GM19025 (cell line): ENCODE data around the gene CHMP3.
"Not testable (repeated sequence)": the region's sequence is repeated elsewhere in the genome, so short reads cannot be mapped to it uniquely, and the experiment has no call there.

Source experiments
- ATAC-seq: cut with Tn5 transposase; IDR thresholded peaks from one replicate; pipeline ENCODE4 v1.9.1; 2021; ENCODE audit warnings: mild to moderate bottlenecking, low read depth, moderate library complexity; ENCODE audit not compliant: unreplicated experiment

Gene CHMP3

DNA sequence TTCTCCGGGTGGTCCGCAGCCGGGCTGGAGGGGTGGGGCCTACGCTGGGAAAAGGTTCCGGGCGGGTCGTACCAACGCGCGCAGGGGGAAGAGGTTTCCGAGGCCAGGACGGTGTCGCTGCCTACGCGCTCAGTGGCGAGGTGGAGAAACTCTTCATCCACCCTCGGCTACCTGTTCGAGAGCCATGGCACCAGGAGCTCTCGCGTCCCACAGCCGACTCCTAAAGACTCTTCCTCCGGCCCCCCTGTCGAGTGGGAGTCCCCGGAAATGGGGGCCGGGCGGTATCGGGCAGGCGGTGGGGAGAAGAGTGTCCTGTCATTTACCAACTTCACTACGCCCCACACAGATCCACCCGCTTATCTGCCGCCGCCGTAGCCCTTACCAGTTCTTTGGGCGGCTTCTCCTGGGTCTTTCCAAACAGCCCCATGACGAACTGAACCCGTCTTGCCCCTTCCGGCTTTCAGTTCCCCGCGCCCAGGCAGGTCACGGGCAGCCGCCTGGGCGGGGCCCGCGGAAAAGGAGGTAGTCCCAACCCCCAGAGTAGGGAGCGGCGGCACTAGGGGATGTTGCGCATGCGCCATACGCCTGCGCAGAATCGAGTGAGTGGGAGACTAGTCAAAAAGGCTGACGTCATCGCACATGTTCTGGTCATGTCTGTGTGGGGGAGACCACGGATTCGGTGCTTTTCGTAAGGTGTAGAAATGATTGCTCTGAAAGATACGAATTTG is at the start of gene CHMP3:
CHMP3 (minus strand) TSS at position 522 of the 728 bp plus-strand sequence; CDS start at position 427, 95 bp downstream.
- ATAC-seq: peak; percentile 90

DNA sequence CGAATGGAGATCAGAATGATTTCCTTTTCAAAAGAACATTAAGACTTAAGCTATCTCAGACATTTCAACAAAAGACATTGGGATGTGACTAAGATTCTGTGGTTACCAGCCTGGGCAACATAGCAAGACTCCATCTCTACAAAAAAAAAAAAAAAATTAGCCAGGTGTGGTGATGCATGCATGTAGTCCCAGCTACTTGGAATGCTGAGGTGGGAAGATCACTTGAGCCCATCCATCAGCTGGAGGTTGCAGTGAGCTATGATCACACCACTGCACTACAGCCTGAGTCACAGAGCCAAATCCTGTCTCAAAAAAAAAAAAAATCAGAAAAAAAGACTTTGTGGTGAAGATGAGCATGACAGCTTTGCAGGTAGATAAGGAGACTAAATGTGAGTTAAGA is 47.6 kb upstream of the CHMP3 start:
- no peak for ATAC-seq

DNA sequence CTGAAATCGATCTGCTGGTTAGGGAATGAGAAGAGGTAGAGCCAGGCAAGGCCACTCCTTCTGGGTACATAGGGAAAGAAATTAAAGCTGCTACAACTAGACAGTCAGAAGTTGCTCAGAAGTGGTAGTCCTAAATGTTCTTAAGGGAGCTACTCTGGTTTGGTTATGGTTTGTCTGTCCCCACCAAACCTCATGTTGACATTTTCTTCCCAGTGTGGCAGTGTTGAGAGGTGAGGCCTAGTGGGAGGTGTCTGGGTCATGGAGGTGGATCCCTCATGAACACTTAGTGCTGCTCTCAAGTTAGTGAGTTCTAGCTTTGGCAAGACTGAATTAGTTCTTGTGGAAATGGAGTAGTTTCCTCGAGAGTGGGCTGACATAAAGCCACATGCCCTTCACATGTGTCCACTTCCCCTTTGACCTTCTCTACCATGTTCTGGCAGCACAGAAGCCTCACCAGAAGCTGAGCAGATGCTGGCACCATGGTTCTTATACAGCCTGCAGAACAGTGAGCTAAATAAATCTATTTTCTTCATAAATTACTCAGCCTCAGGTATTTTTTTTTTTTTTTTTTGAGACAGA is 45.7 kb upstream of the CHMP3 start:
- no peak for ATAC-seq

DNA sequence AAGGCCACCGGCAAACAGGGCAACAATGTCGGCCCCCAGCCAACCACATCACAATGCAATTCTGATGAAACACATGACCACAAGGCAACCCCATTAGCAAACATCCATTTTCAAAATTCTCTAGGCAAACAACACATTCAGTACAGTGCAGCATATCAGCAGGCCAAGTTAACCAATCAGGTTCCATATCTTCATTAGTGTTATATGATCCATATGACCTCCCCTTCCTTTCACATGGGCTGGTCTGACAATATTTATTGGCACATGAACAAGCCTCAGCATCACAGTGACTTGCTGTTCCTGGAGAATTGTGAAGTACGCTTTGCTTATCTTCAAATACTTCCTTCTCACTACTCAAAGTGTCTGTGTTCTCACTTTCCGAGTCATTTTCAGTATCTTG is 40.7 kb upstream of the CHMP3 start:
- ATAC-seq: no peak

DNA sequence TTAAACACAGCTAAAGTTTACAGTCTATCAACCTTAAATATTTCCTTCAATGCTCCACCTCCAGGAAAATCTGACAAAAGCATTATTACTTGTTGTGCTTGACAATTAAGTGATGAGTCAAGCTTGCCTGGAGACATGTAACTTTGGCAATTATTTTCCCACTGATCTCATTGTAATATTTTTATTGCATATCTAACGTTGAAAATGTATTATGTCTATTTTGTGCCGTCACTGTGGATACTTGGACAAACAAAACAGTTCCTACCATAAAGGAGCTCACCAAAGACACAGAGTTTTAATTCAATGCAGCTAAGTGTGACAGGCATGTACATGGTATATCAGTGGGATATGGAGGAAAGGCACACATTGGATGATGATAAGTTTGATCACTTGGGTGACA is 35.7 kb upstream of the CHMP3 start:
- no peak for ATAC-seq

- ATAC-seq: no peak
Observed at GRCh38 chr2:86596118-86596517, 32.9 kb upstream of the CHMP3 start.

DNA sequence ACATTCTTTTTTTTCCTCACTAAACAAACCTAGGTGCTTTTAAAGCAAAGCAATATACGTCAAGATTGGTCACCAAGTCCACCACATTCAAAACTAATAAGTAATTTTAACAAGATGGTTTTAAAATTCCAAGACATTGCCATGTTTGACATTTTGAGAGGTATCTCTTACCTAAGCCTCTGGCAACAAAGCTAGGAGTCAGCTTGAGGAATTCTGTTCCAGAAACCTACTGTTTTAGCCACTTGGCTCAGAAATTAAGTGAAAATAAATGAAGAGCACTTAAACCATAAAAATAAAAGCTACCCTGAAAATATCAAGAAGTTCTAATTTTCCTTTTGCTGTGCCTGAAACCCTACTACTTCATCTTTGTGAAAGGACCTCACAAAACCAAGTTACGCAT is 30.0 kb upstream of the CHMP3 start:
- ATAC-seq: no peak

DNA sequence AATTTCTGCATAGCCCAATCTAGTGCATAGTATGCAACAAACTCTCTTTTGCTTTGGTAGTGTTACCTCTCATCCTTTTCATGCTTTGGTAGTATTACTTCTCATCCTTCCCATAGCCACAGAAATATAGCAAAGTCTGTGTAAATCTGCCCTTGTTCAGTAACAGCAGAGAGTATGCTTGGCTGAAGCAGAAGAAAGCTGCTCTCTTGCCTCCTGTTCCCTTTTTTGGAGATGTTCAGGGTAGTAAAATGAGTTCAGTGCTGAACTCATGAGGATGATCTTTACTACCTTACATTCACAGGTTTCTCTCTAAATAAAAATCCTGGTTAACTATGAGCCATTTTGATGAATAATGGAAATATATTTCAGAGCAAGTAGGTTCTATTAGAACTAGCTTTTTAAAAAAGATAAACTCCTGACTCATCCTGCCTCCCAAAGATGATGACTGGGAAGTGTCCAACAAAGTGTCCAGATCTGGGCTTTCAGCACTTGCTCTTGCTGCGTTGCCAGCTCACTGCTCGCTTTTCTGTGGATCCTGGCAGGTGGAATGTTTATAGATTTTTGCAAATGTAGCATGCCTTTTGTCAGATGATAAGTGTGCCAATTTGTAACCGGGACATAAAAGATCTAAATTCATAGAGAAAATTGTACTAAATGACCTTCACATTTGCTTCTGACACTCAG is 29.4 kb upstream of the CHMP3 start:
- ATAC-seq: no peak

GRCh38 chr2:86589701-86590100 is 26.5 kb upstream of the CHMP3 start:
- not testable (repeated sequence) for ATAC-seq

DNA sequence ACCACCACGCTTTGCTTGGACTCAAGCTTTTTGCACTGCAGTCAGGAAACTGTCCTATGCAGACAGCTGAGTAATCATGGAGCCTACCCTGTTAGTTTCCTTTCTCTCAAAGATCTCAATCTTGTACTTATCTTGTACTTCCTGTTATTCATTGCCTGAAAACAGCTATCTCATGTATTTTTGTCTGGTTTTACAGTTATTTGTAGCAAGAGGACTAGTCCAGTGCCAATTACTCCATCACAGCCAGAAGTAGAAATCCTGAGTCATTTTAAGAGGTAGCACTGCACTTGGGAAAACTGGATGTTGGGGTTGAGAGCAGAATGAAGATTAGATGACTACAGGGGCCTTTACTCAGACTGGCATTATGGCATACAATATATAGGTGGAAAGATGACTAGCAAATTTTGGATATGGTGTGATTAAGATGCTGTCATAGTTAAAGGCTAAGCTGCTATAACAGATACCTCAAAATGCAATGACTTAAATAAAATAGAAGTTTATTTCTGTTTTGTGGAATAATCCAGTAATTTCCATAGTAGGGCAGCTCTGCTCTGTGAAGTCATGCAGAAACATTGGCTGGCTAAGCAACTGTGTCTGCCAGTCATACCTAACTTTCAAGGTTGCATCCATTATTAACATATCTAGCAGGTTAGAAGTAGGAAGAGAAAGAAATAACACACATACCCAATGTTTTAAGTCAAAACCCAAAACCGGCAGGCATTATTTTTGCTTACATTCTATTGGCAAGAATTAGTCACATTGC is 21.1 kb upstream of the CHMP3 start:
- ATAC-seq: no peak

DNA sequence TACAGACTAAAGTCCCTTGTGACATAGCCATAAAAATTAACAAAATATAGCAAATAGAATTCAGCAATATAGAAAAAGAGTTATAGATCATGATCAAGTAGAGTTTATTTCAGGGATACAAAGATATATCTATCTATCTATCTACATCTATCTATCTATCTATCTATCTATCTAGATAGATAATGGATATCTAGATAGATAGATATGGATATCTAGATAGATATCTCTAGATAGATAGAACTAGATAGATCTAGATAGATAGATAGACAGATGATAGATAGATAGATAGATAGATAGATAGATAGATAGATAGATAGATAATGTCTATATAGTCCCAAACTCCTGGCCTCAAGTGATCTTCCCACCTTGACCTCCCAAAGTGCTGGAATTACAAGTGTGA is 17.3 kb upstream of the CHMP3 start:
- ATAC-seq: no peak

DNA sequence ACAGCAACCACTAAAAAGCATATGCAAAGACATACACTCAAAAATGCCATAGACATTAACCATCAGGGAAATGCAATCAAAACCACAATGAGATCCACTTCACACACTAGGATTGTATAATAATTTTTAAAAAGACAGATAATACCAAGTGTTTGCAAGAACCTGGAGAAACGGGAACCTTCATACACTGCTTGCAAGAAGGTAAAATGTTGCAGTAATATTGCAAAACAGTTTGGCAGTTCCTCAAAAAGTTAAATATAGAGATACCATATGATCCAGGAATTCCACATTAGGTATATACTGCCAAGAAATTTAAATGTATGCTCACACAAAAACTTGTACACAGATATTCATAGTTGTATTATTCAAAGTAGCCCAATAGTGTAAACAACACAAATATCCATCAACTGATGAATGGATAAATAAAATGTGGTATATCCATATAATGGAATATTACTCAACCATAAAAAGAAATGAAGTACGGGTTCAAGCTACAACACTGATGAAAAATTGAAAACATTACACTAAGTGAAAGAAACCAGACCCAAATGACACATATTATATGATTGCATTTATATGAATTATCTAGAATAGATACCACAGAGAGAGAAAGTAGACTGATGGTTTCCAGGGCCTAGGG is 14.7 kb upstream of the CHMP3 start:
- no peak for ATAC-seq

DNA sequence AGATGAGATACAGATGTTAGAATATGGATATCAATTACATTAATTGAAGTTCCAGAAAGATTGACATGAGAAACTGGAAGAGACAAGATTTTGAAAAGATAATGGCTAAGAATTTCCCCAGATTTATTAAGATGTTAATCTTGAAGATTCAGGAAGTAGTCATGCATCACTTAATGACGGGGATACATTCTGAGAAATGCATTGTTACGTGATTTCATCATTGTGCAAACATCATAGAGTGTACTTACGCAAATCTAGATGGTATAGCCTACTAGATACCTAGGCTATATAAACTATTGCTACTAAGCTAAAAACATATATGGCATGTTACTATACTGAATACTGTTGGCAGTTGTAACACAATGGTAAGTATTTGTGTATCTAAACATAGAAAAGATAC is 6.8 kb upstream of the CHMP3 start:
- ATAC-seq: no peak

- ATAC-seq: no peak
Observed at GRCh38 chr2:86566821-86567190, 3.6 kb upstream of the CHMP3 start.

DNA sequence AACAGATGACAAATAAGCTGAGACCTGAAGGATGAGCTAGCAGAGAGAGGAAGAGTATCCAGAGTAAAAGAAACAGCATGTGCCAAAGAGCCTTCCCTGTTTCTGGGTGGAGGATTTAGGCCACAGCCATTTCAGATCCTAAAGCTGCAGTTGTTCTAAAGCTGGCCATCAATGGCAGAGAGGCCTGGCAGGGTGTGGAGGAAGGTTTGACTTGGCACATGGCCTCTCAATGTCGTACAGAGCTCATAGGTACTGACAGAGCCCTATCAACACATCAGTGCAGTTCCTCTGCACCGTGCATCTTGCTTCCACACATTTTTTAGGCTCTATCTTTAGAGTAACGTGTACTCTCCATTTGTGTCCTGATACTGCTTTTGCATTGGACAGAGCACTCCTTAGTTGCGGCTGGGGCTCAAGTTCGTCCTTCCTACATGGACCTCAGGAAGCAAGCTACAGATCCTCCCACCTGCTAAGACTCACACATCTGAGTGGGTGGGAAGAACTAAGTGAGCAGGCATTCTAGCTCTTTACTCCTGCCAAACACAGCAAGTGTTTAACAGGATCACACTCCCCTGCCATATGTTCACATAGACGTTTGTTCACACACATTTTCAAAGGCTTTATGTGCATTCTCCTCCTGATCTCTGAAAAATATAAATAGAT is 3.0 kb upstream of the CHMP3 start:
- ATAC-seq: no peak

DNA sequence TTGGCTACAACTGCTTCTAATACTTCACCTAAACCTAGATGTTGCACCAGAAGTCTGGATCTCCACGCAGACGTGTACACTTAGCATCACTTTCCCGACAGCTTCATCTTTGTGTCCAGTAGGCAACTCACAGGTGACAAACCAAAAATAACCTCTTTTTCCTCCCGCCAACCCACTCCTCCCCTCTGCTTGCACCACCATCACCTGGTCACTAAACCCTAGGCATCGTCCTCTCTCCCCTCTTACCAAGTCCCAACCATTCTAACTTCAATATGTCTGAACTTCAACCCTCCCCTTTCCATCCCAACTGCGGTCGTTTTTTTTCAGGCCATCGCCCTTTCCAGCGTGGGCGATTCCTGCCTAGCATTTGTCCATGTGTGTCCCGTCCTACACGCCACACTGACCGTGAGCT is 413 bp upstream of the CHMP3 start:
- ATAC-seq: no peak

GRCh38 chr2:86562485-86562921 is 740 bp downstream of the CHMP3 start:
- ATAC-seq: no peak

GRCh38 chr2:86557836-86558235 is 5.4 kb downstream of the CHMP3 start:
- no peak for ATAC-seq

DNA sequence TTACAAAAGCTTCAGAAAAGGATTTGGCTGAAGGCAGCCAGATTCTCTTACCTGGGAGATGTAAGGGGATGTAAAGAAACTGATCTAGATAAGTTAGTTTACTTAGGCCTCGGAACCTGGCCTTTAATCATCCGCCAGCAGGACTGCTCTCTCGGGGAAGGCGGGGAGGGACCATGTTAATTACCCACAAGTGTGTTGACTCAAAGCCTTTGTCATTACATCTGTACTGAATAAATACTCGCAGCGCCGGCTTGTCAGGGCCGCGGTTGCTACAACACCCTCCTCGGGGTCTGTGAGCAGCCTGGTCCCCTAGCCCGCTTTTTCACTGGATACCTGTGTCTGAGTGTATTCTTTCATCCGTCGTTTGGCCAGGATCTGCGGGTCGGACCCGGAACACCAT is 6.7 kb downstream of the CHMP3 start:
- no peak for ATAC-seq

GRCh38 chr2:86552889-86553288 is 10.4 kb downstream of the CHMP3 start:
- ATAC-seq: no peak
